HL-60 (cell line): ENCODE measurements around the gene TBC1D30.

ENCODE experiments used
- DNase-seq, 2 experiments: peaks; one replicate each; pipeline ENCODE4 v3.0.0-alpha.2; 2010 to 2020; ENCODE audit warnings: low read depth in 1 of 2, low spot score in 1 of 2
- H3K27ac ChIP-seq: fragments of 250-450 bp; sonication (Bioruptor Pico); replicated peaks from 2 replicates; pipeline ENCODE4 v1.5.1; 2020; ENCODE audit warnings: mild to moderate bottlenecking, moderate library complexity
- H3K27me3 ChIP-seq: fragments of 250-450 bp; sonication (Bioruptor Pico); 2 replicates; pipeline ENCODE4 v1.5.1; 2021; ENCODE audit warnings: mild to moderate bottlenecking, moderate library complexity; ENCODE audit not compliant: insufficient read depth, poor library complexity, severe bottlenecking
- H3K4me3 ChIP-seq: replicated peaks from 2 replicates; pipeline ENCODE4 v1.5.1; 2011; ENCODE audit warnings: mild to moderate bottlenecking, control low read depth, low read length; ENCODE audit not compliant: insufficient read depth
- GABPA ChIP-seq: IDR thresholded peaks from 2 replicates; pipeline ENCODE4 v1.6.1; 2012; ENCODE audit warnings: low read depth
- POLR2AphosphoS5 ChIP-seq: IDR thresholded peaks from 2 replicates; pipeline ENCODE4 v1.6.1; 2012; ENCODE audit warnings: low read depth
- SPI1 ChIP-seq: IDR thresholded peaks from 2 replicates; pipeline ENCODE4 v1.6.1; 2012; ENCODE audit warnings: low read depth, mild to moderate bottlenecking, borderline replicate concordance
- TF ChIP-seq, protein P1 (sequence below): IDR thresholded peaks from one replicate; pipeline ENCODE4 v1.5.1; 2011; ENCODE audit warnings: low read length, control low read depth, inconsistent platforms; ENCODE audit not compliant: insufficient read depth
- TF ChIP-seq, protein P2 (sequence below): IDR thresholded peaks from 2 replicates; pipeline ENCODE4 v1.6.1; 2012; ENCODE audit warnings: low read depth; ENCODE audit not compliant: insufficient replicate concordance

TBC1D30 gene

DNA sequence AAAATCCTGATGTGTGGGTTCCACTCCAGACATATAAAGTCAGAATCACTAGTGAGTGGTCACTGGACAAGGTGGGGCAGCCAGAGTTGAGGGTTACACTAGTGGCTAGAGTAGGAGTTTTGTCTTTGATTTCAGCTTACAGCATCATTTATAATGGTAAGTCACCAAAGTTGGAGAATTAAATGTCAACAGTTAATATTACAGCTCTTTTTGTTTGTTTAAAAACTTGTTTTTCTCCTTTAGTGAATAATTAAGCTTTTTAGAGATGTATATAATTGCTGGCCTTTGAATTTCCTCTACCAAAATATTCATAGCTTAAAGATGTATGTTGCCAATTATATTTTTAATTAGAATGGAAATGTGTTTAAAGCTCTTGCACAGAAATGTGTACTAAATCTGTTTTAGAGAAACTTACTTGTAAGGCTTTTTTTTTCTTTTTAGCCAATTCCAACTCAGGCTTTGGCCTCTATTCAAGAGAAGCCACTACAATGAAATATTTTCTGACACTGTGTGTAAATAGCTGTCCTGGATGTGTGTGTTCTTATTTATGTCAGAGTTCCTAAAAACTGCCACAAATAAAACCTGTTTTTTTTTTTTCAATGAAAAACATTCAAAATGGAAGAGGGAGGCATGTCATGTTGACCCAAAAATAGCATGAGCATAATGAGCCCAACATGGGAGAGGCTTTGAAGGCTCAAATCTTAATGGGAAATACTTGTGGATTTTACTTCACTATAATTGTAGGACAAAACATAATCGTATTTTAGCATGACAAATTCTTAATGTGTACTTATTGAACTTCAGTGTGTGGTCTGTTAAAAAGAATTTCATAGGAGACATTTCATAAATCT is 92.2 kb downstream of the TBC1D30 start:
- DNase-seq = no peak
- TF ChIP-seq, protein P1, sequence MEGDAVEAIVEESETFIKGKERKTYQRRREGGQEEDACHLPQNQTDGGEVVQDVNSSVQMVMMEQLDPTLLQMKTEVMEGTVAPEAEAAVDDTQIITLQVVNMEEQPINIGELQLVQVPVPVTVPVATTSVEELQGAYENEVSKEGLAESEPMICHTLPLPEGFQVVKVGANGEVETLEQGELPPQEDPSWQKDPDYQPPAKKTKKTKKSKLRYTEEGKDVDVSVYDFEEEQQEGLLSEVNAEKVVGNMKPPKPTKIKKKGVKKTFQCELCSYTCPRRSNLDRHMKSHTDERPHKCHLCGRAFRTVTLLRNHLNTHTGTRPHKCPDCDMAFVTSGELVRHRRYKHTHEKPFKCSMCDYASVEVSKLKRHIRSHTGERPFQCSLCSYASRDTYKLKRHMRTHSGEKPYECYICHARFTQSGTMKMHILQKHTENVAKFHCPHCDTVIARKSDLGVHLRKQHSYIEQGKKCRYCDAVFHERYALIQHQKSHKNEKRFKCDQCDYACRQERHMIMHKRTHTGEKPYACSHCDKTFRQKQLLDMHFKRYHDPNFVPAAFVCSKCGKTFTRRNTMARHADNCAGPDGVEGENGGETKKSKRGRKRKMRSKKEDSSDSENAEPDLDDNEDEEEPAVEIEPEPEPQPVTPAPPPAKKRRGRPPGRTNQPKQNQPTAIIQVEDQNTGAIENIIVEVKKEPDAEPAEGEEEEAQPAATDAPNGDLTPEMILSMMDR = no peak
- TF ChIP-seq SPI1 (no peak), GABPA (no peak), POLR2AphosphoS5 (no peak)
- TF ChIP-seq, protein P2, sequence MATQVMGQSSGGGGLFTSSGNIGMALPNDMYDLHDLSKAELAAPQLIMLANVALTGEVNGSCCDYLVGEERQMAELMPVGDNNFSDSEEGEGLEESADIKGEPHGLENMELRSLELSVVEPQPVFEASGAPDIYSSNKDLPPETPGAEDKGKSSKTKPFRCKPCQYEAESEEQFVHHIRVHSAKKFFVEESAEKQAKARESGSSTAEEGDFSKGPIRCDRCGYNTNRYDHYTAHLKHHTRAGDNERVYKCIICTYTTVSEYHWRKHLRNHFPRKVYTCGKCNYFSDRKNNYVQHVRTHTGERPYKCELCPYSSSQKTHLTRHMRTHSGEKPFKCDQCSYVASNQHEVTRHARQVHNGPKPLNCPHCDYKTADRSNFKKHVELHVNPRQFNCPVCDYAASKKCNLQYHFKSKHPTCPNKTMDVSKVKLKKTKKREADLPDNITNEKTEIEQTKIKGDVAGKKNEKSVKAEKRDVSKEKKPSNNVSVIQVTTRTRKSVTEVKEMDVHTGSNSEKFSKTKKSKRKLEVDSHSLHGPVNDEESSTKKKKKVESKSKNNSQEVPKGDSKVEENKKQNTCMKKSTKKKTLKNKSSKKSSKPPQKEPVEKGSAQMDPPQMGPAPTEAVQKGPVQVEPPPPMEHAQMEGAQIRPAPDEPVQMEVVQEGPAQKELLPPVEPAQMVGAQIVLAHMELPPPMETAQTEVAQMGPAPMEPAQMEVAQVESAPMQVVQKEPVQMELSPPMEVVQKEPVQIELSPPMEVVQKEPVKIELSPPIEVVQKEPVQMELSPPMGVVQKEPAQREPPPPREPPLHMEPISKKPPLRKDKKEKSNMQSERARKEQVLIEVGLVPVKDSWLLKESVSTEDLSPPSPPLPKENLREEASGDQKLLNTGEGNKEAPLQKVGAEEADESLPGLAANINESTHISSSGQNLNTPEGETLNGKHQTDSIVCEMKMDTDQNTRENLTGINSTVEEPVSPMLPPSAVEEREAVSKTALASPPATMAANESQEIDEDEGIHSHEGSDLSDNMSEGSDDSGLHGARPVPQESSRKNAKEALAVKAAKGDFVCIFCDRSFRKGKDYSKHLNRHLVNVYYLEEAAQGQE = no peak
- Histone ChIP-seq H3K27ac (no peak overlapping the region), H3K27me3 (peaks cover 5% of the 10 kb centered on the region), H3K4me3 (no peak overlapping the region)

DNA sequence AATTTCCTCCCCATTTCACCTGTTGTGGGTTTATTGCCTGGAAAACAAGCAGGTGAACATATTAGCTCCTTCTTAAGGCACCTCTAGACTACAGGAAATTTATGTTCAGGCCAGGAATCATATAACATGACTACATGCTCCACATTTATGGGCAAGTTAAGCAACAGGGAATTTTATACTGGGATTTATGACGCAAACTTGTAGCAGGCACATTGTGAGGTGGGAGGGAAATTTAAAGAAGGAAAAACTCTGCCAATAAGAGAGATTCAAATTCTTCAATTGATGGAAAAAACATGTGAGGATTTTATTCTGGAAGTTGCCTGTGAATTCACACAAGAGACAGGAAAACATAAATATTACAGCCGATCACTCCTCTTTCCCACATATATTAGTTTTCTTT is 93.9 kb downstream of the TBC1D30 start:
- no peak for DNase-seq
- no peak overlapping the region for H3K4me3 ChIP-seq
- H3K27ac ChIP-seq = no peak overlapping the region
- H3K27me3 ChIP-seq = no peaks in the 10 kb centered on the region
- TF ChIP-seq, protein P2 = no peak
- no peak for TF ChIP-seq GABPA
- TF ChIP-seq, protein P1 = no peak
- TF ChIP-seq POLR2AphosphoS5 = no peak
- no peak for TF ChIP-seq SPI1

DNA sequence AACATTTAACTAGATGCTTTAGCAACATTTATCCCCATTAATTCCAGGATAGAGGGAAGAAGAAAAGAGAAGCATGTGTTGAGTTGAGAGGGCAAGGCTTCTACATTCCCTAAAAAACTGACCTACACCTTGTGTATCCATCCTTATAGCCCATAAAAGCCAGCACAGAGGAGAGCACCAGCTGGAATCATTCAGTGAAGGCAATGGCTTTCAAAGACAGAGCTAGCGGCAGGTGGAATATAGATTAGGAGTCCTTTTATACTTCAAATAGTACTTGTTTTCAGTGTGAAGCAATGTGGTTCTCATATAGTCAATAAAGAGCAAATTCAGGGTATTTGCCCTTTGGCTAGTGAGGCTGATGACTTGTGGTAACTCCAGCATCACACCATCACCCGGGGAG is 94.4 kb downstream of the TBC1D30 start:
- no peak overlapping the region for H3K4me3 ChIP-seq
- no peaks in the 10 kb centered on the region for H3K27me3 ChIP-seq
- DNase-seq = no peak
- no peak for TF ChIP-seq POLR2AphosphoS5
- no peak for TF ChIP-seq GABPA
- TF ChIP-seq, protein P1 = no peak
- TF ChIP-seq, protein P2 = no peak
- no peak for TF ChIP-seq SPI1
- H3K27ac ChIP-seq = no peak overlapping the region
